Activated T-cell treated with anti-CD3 and anti-CD28 coated beads, Interleukin-2, amount 50 U/mL, for 1 hour (primary cell): ENCODE data around the gene ADARB2.

Experiments
- DNase-seq: peaks from one replicate; pipeline ENCODE4 v3.0.0-alpha.2; 2020

ADARB2 gene

DNA sequence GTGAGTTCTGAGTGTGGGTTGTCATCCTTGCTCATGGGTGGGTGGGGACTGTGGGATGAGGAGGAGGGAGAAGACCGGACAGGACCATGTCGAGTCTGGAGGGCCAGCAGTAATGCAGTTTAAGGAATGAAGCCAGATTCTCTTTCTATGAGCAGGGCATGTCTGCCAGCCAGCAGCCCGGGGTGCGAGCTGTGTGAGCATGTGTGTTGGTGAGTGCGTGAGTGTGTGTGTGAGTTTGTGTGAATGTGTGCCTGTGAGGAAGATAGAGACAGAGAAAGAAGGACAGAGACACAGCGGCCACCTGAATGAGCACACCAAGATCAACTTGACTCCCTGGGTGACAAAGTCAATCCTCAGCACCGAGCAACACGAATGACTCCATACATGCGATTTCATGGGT is 52.3 kb downstream of the ADARB2 start:
- no peak for DNase-seq

- no peak for DNase-seq
Measured at GRCh38 chr10:1683649-1684048, 53.7 kb downstream of the ADARB2 start.

GRCh38 chr10:1679821-1680650 is 57.3 kb downstream of the ADARB2 start:
- DNase-seq, result no peak

GRCh38 chr10:1678084-1678483 is 59.2 kb downstream of the ADARB2 start:
- no peak for DNase-seq

- no peak for DNase-seq
Measured at GRCh38 chr10:1677307-1677939, 59.9 kb downstream of the ADARB2 start.

DNA sequence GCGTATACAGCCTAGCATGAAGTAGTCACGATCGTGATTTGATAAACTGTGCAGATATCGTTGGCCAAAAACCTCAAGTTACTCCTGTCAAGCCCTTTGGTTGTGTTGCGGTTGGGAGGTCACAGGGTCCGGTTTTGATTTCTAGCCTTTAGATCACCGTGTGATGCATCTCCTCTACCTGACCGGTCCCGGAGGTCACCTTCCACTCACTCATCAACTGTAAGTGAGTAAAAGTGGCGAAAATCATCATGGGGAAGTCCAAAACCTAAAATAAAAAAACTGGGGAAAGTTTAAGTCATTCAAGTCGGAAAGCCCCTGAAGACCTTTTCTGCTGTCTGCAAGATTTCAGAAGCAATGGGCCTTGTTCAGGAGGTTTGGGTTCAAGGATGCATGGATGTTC is 62.8 kb downstream of the ADARB2 start:
- DNase-seq, result no peak

DNA sequence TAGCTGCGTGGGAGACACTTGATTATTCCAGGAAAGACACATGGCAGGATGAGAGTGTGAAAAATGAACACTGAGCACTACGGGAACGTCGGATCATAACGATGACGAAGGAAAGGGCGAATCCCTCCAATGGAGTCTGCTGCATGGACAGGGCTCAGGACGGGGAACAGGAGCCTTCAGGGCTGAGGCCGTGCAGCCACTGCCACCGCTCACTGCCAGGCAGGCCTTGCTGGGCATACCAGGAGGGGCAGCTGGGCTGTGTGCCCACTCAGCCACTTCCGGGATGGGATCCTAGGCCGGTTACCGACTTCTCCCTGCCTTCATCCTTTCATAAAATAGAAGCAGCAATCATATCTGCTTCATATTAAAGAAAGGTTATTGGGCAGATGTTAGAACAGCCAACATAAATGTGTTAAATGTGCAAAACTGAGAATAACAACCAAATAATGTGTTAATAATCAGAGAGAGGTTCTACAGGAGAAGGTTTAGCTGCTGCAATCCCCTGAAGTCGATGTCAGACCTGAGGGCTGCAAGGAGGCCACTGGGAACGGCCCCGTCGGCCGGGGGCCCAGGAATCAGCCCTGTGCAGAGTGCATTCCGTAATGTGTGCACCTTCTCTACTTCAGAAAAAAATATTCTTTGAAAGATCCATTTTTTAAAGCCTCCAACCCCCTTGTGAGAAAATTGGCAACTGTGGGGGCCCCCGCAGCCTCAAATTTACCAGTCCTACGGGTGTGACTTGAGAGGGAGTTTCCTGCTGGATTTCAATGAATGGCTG is 63.6 kb downstream of the ADARB2 start:
- DNase-seq, result no peak

GRCh38 chr10:1672001-1672781 is 65.1 kb downstream of the ADARB2 start:
- no peak for DNase-seq

- no peak for DNase-seq
Measured at GRCh38 chr10:1671366-1672000, 65.8 kb downstream of the ADARB2 start.

DNA sequence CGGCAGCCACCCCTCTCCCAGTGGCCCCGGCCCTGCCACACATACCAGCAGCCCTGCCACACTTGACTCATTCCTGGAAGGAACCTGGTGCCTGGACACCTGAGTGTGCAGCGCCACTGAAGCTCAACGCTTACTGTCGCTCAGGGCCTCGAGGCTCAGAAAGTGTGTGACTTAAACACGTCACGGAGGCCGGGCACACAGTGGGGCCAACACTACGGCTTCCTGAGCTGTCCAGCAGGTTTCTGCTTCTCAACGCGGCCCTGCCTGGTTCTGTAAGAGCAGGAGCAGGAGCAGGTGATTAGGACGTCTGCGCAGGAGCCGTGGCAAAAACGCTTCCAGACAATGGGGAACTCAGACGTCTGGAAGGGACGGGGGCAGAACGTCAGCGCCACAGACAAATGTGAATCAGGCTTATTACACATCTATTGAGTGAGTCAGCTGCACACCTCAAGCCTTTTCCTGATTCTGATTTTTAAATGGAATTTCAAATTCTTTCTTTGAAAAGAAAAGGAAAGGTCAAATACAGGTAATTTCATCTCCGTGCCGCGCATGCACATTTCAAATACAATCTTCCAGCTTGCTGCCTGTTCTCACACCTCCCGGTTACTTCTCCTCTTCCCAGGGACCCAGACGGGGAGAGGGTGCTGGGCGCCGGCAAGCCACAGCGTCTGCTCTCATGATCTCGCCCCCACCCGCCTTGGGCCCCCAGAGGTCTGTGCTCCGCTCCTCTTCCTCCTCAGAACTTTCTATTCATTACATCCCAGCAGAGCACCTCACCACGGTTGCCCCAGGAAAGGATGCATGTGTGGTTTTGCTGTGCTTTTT is 66.6 kb downstream of the ADARB2 start:
- no peak for DNase-seq

GRCh38 chr10:1669433-1669832 is 67.9 kb downstream of the ADARB2 start:
- DNase-seq, result no peak

DNA sequence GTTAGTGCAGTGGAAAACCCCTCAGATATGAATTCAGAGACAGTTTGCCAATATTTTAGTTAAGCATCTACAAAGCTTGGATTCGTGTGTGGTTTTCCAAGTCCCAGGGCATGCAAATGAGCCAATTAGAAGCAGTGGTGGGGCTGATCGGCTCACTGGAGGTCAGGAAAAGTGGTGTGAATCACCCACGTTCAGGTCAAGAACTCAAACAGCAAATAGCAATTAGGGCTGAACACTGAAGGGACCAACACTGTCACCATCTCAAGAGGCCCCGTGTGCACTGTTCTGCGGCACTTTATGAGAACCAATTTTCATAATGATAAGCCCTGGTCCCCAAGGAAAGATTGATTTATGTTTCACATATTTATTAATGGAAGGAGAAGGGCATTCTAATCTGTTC is 68.9 kb downstream of the ADARB2 start:
- DNase-seq, result no peak

- no peak for DNase-seq
Measured at GRCh38 chr10:1667392-1667791, 69.9 kb downstream of the ADARB2 start.

GRCh38 chr10:1666147-1666546 is 71.2 kb downstream of the ADARB2 start:
- no peak for DNase-seq

DNA sequence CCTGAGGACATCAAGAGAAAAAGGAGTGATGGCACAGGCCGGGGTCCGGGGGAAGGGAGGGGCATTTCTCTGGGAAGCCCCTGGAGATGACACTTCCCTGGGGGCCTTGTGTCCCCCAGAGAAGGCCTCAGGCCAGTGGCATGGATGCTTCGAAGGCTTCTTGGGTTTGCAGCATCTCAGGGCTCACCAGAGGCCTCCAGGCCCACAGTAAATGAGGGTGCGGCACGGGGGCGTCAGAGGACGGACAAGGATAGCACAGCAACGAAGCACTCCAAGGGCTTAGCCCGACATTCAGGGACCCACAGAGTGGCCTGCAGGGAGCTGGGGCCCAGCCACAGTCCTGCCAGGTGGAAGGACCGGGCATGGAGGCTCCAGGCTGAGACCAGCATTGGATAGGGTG is 71.6 kb downstream of the ADARB2 start:
- DNase-seq, result no peak

DNA sequence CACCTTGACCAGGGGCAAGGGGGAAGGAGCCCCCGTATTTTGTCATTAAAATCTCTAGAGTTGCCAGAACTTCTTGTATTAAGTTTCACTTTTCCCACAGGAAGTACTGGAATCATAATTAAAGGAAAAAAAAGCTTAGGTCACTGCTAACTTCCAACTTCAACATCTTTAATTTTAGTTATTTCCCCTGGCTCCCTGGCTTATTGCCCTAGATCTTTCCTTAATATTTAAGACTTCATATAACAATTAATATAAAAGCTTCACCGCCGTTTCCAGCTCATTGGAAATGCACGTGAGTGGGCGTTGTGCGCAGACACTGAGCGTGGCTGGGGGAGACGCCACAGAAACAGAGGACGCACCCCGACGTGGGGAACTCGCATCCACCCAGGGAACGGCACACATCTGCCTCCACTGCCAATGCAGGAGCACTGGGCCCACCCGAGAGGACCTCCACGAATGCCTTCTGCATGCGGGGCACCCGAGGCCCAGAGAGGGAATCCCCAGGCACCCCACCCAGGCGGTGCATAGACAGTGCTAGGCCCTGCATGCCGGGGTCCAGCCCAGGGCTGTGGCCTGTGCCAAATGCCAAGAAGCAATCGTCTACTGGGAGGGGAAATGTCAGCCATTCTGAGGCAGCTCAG is 72.2 kb downstream of the ADARB2 start:
- DNase-seq, result no peak

DNA sequence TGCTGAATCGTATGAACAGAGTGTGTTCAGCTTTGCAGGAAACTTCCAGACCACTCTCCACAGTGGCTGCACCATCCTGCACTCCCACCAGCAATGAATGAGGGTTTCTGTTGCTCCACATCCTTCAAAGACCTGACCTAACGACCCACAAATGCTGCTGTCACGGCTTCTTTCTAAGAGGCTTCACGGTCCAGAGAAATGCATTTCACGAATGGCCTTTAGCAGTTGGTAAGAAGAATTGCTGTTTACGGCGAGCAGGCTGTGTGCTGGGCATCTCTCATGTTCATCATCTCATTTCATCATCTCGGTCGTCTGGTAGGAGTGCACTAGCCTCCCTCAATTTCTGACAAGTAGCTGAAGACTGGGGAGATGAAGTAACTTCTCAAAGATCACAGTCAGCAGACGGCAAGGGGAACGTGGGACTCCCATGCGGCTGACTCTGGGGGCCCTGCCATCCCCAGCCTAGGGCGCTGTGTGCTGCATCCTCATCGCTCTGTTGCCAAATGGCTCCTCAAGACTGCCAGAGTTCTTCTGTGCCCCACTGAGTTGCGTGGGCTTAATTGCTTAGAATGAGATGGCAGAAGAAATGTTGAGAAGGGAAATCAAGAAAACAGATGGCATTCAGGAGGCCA is 72.9 kb downstream of the ADARB2 start:
- DNase-seq, result no peak

DNA sequence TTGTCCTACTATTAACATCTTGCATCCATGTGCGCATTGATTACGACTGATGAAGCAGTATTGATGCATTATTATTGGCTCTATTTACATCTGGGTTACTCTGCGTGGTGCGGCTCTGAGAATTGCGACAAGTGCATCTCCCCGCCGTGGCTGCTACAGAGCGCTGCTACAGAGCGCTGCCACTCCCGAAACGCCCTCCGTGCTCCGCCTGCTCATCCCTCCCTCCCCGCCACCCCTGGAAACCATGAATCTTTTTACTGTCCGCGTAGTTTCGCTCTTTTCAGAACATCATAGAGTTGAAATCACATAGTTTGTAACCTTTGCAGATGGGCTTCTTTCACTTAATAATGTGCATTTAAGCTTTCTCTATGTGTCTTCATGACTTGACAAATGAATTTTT is 74.1 kb downstream of the ADARB2 start:
- no peak for DNase-seq

DNA sequence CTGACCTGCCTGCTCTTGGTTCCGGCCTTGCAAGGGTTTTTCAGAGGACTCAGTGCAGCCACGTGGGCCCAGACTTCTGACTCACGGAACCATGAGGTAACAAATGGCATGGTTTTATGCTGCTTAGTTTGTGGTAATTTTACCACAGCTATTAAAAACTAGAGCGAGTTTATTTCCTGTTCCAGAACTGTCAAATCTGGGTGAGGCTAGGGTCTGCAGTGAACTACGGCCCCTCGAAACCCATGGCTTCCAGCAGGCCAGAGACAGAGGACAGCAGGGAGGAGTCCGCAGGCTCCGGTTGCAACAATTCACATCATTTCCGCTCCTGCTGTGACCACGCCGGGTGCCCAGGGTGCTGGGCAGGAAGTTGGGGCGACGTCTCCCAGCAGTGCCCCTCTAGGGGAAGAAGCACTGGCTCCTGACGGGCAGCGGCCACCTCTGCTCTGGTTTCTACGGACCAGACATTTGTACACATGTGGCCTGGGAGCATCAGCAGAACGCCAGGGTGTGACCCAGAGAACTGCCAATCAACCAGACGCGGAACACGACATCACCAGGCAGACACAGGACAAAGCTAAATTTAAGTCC is 74.8 kb downstream of the ADARB2 start:
- no peak for DNase-seq

DNA sequence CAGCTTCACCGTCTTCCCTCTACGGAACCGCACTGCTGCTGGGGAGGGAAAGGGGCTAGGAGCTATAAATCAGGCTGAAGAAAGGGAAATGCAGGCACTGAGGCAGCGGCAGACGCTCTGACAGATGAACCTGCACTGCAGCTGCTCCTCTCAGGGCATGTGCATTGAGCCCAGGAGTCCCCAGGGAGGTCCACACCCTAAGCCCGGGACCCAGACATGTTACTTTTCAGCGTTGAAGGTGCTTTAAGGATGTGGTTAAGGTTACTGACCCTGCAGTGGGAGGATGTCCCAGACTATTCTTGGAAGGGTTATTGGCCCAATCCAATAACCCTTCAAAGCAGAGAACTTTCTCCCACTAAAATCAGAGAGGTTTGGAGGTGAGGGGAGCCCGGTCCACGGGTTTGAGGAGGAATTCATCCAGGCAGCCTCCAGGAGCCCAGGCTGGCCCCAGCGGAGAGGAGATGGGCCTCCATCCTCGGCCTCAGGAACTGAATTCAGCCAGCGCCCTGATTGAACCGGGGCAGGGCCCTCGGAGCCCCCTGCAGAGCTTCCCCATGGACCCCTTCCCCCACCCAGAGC is 75.4 kb downstream of the ADARB2 start:
- no peak for DNase-seq
